Neural progenitor cell (in vitro differentiated cells): Measurements from ENCODE around the gene HES5.

Experiments
- CTCF ChIP-seq: fragments of 200-600 bp; sonication (generic); IDR thresholded peaks from 2 replicates; pipeline ENCODE4 v1.5.1; 2017; ENCODE audit warnings: antibody characterized with exemption, mild to moderate bottlenecking
- EZH2 ChIP-seq: fragments of 200-600 bp; sonication (generic); IDR thresholded peaks from 2 replicates; pipeline ENCODE4 v1.6.1; 2017; ENCODE audit warnings: antibody characterized with exemption, mild to moderate bottlenecking, moderate library complexity
- EZH2phosphoT487 ChIP-seq: fragments of 200-600 bp; sonication (generic); IDR thresholded peaks from 2 replicates; pipeline ENCODE4 v1.6.1; 2017; ENCODE audit warnings: antibody characterized with exemption

- TF ChIP-seq CTCF, result no peak
- TF ChIP-seq EZH2, result no peak
- no peak for TF ChIP-seq EZH2phosphoT487
Measured at GRCh38 chr1:2520206-2520605, 9.9 kb downstream of the HES5 start.
